ENCODE results near the gene EOLA2.

- TF ChIP-seq, protein P1, sequence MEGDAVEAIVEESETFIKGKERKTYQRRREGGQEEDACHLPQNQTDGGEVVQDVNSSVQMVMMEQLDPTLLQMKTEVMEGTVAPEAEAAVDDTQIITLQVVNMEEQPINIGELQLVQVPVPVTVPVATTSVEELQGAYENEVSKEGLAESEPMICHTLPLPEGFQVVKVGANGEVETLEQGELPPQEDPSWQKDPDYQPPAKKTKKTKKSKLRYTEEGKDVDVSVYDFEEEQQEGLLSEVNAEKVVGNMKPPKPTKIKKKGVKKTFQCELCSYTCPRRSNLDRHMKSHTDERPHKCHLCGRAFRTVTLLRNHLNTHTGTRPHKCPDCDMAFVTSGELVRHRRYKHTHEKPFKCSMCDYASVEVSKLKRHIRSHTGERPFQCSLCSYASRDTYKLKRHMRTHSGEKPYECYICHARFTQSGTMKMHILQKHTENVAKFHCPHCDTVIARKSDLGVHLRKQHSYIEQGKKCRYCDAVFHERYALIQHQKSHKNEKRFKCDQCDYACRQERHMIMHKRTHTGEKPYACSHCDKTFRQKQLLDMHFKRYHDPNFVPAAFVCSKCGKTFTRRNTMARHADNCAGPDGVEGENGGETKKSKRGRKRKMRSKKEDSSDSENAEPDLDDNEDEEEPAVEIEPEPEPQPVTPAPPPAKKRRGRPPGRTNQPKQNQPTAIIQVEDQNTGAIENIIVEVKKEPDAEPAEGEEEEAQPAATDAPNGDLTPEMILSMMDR (IDR thresholded peaks at IDR 0.05) = no peak
- TF ChIP-seq POLR2A (IDR thresholded peaks at IDR 0.05) = no peak
Observed at GRCh38 chrX:149962010-149962409, 23.7 kb upstream of the EOLA2 start.
